ENCODE results near the gene TXNRD2.

DNA sequence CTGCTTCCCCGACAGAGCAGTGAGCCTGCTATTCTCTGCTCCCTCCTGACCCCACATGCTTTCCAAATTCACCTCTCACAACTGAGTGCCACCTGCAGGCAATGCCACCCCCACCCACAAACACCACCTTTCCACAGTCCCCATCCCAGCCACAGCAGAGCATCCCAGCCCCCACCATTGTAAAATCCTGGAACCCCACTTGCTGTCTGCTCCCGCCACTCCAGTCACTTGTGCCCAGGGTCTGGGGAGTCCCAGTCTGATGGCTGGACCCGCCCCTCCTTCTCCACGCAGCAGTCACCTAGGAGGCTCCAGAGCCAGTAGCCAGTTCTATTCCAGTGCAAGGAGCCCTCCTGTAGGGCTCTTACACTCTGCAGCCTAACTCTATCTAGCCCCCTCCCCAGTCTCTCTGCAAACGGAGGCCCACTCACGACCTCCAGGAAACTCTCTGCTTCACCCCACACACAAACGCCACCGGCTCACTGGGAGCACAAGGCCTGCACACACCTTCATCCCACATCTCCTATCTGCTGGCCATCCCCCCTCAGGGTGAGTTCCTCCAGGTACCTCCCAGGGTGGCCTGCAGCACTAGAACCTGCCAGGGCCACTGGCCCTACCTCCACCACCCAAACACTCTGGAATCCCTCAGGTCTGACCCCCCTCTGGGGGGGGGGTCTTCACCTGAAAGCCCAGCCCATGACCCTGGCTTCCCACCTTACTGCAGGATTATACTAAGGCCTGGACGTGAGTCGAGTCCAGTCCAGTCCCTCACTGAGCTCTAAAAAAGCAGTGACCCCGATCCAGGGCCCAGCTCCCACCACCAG lies 88.3 kb downstream of the TXNRD2 start:
- TF ChIP-seq YY1 (IDR thresholded peaks at IDR 0.05; ENCODE audit: insufficient read depth, insufficient read length) (no peak), SUZ12 (IDR thresholded peaks at IDR 0.05; ENCODE audit: extremely low read depth, insufficient read depth, insufficient read length) (no peak)

Measured in NT2/D1 (cell line).